H9 (cell line): ENCODE data around the gene WSCD2. TPM values are rescaled to one million over a fixed set of nuclear protein-coding genes. Genes with fewer than 3 reads are reported as not detected.

Experiments used
- DNase-seq: peaks from one replicate; pipeline ENCODE4 v3.0.0-alpha.2; 2017
- H2AFZ ChIP-seq: one replicate; pipeline ENCODE4 v1.6.1; 2013; ENCODE audit warnings: mild to moderate bottlenecking, low read length, control low read depth, moderate library complexity
- H2AK5ac ChIP-seq: 2 replicates; pipeline ENCODE4 v1.6.1; 2013; ENCODE audit warnings: low read length, control low read depth, mixed read lengths; ENCODE audit not compliant: insufficient read length
- H2BK120ac ChIP-seq: one replicate; pipeline ENCODE4 v1.6.1; 2013; ENCODE audit warnings: low read depth, mild to moderate bottlenecking, low read length, control low read depth, inconsistent platforms; ENCODE audit not compliant: poor library complexity, severe bottlenecking
- H2BK12ac ChIP-seq: 2 replicates; pipeline ENCODE4 v1.6.1; 2013; ENCODE audit warnings: low read length, control low read depth, mixed read lengths, low read depth; ENCODE audit not compliant: insufficient read length
- H2BK15ac ChIP-seq: 2 replicates; pipeline ENCODE4 v1.6.1; 2013; ENCODE audit warnings: low read depth, low read length, control low read depth
- H2BK20ac ChIP-seq: one replicate; pipeline ENCODE4 v1.6.1; 2013; ENCODE audit warnings: low read depth, mild to moderate bottlenecking, low read length, control low read depth, inconsistent platforms; ENCODE audit not compliant: poor library complexity, severe bottlenecking
- H2BK5ac ChIP-seq: 2 replicates; pipeline ENCODE4 v1.6.1; 2013; ENCODE audit warnings: low read length, control low read depth, mixed read lengths; ENCODE audit not compliant: insufficient read length
- H3K14ac ChIP-seq: 2 replicates; pipeline ENCODE4 v1.6.1; 2013; ENCODE audit warnings: low read length, control low read depth; ENCODE audit not compliant: insufficient read depth
- H3K18ac ChIP-seq: 2 replicates; pipeline ENCODE4 v1.6.1; 2013; ENCODE audit warnings: low read depth, mild to moderate bottlenecking, mixed read lengths, low read length, control low read depth; ENCODE audit not compliant: insufficient read length
- H3K23ac ChIP-seq: 2 replicates; pipeline ENCODE4 v1.6.1; 2013; ENCODE audit warnings: low read length, control low read depth, mixed read lengths, low read depth; ENCODE audit not compliant: insufficient read length
- H3K23me2 ChIP-seq: 2 replicates; pipeline ENCODE4 v1.6.1; 2013; ENCODE audit warnings: low read depth, mild to moderate bottlenecking, mixed read lengths, low read length, control low read depth; ENCODE audit not compliant: insufficient read length, poor library complexity, severe bottlenecking
- H3K27ac ChIP-seq: 2 replicates; pipeline ENCODE4 v1.5.1; 2013; ENCODE audit warnings: low read length, control low read depth, mixed read lengths, low read depth; ENCODE audit not compliant: insufficient read length
- H3K27me3 ChIP-seq: 2 replicates; pipeline ENCODE4 v1.6.1; 2013; ENCODE audit warnings: low read length, control low read depth, inconsistent platforms; ENCODE audit not compliant: insufficient read depth
- H3K4ac ChIP-seq: 2 replicates; pipeline ENCODE4 v1.6.1; 2013; ENCODE audit warnings: low read depth, mild to moderate bottlenecking, control low read depth, inconsistent platforms, low read length, moderate library complexity
- H3K4me1 ChIP-seq: 2 replicates; pipeline ENCODE4 v1.6.1; 2013; ENCODE audit warnings: low read length, control low read depth, inconsistent platforms; ENCODE audit not compliant: insufficient read depth
- H3K4me2 ChIP-seq: 2 replicates; pipeline ENCODE4 v1.6.1; 2013; ENCODE audit warnings: low read length, control low read depth, mixed read lengths; ENCODE audit not compliant: insufficient read length, insufficient read depth
- H3K56ac ChIP-seq: 2 replicates; pipeline ENCODE4 v1.6.1; 2013; ENCODE audit warnings: low read depth, mild to moderate bottlenecking, mixed read lengths, low read length, control low read depth; ENCODE audit not compliant: insufficient read length
- H3K79me1 ChIP-seq: 2 replicates; pipeline ENCODE4 v1.6.1; 2013; ENCODE audit warnings: low read depth, mild to moderate bottlenecking, moderate library complexity, low read length, control low read depth, inconsistent platforms; ENCODE audit not compliant: insufficient read depth, poor library complexity, severe bottlenecking
- H3K79me2 ChIP-seq: 2 replicates; pipeline ENCODE4 v1.6.1; 2013; ENCODE audit warnings: low read length, control low read depth, inconsistent platforms; ENCODE audit not compliant: insufficient read depth
- H3K9ac ChIP-seq: 2 replicates; pipeline ENCODE4 v1.6.1; 2013; ENCODE audit warnings: low read length, control low read depth, mixed read lengths; ENCODE audit not compliant: insufficient read length; ENCODE audit errors: extremely low read depth
- H3K9me3 ChIP-seq: one replicate; pipeline ENCODE4 v1.6.1; 2013; ENCODE audit warnings: low read depth, low read length, inconsistent platforms; ENCODE audit not compliant: control insufficient read depth
- H3T11ph ChIP-seq: one replicate; pipeline ENCODE4 v1.6.1; 2013; ENCODE audit warnings: mild to moderate bottlenecking, low read length, control low read depth, inconsistent platforms
- H4K20me1 ChIP-seq: one replicate; pipeline ENCODE4 v1.6.1; 2013; ENCODE audit not compliant: control insufficient read depth, insufficient read length, insufficient read depth
- H4K5ac ChIP-seq: 2 replicates; pipeline ENCODE4 v1.6.1; 2013; ENCODE audit warnings: low read depth, mild to moderate bottlenecking, mixed read lengths, low read length, control low read depth; ENCODE audit not compliant: insufficient read length
- H4K8ac ChIP-seq: replicated peaks from 2 replicates; pipeline ENCODE4 v1.6.1; 2013; ENCODE audit warnings: low read length, control low read depth, mixed read lengths, low read depth; ENCODE audit not compliant: insufficient read length
- H4K91ac ChIP-seq: 2 replicates; pipeline ENCODE4 v1.6.1; 2013; ENCODE audit warnings: low read depth, mild to moderate bottlenecking, moderate library complexity, mixed read lengths, low read length, control low read depth; ENCODE audit not compliant: insufficient read length
- H3K27ac Mint-ChIP-seq, 3 experiments: 2 replicates in 2 of 3; 3 replicates in 1 of 3; pipeline ENCODE4 v1.8.0; 2020 to 2021; ENCODE audit warnings: mixed read lengths in 3 of 3, mild to moderate bottlenecking in 1 of 3, moderate library complexity in 1 of 3
- H3K27me3 Mint-ChIP-seq: 2 replicates; pipeline ENCODE4 v1.8.0; 2021; ENCODE audit warnings: low read depth, mild to moderate bottlenecking, moderate library complexity, mixed read lengths
- H3K36me3 Mint-ChIP-seq, 3 experiments: 2 replicates in 2 of 3; 3 replicates in 1 of 3; pipeline ENCODE4 v1.8.0; 2020 to 2021; ENCODE audit warnings: low read depth in 3 of 3, mixed read lengths in 3 of 3; ENCODE audit not compliant: insufficient read depth in 1 of 3
- H3K4me1 Mint-ChIP-seq, 2 experiments: 2 replicates each; pipeline ENCODE4 v1.8.0; 2020; ENCODE audit warnings: mixed read lengths in 2 of 2
- H3K4me3 Mint-ChIP-seq, 2 experiments: 2 replicates in 1 of 2; 3 replicates in 1 of 2; pipeline ENCODE4 v1.8.0; 2020 to 2021; ENCODE audit warnings: mild to moderate bottlenecking in 2 of 2, mixed read lengths in 2 of 2, moderate library complexity in 1 of 2
- H3K9me3 Mint-ChIP-seq, 2 experiments: 2 replicates in 1 of 2; 3 replicates in 1 of 2; pipeline ENCODE4 v1.8.0; 2020; ENCODE audit warnings: mild to moderate bottlenecking in 2 of 2, mixed read lengths in 2 of 2, moderate library complexity in 1 of 2
- WGBS: extraction: QIAGEN DNeasy Blood & Tissue Kit; methylation state at CpG from one replicate; pipeline ENCODE4 v1.1.7; 2013; ENCODE audit warnings: missing lambda C conversion rate, low lambda C conversion rate, mixed read lengths; ENCODE audit not compliant: insufficient read length; ENCODE audit errors: extremely low coverage; 5-methylcytosine and 5-hydroxymethylcytosine counted together
- total RNA-seq: library from RNA; stranded (reverse); gene quantifications from 2 replicates; pipeline ENCODE4 v1.2.1, GENCODE V29; 2021
- TF ChIP-seq, protein P1 (sequence below): fragments of 200-600 bp; sonication (generic); conservative IDR thresholded peaks from 3 replicates; pipeline ENCODE4 v1.8.0; 2021; ENCODE audit warnings: antibody characterized with exemption, mild to moderate bottlenecking

WSCD2 gene
- total RNA-seq, 1 experiment from 2014 or later = 0.92 TPM

DNA sequence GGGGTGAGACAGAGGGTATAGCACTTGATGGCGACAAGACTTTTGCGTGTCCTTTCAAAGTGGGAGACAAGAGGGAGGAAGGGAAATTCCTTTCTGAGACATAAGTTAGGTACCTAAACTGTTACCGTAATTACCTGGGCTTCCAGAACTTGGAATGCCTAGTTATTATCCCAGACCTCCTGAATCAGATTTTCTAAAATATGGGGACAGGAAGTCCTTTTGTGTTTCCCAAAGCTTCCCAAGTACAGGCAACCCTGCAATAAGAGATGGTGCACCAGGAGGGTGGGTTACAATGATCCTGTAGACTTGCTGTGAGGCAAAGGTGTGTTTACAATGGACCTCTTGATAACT lies 126.1 kb downstream of the WSCD2 start:
- TF ChIP-seq, protein P1, sequence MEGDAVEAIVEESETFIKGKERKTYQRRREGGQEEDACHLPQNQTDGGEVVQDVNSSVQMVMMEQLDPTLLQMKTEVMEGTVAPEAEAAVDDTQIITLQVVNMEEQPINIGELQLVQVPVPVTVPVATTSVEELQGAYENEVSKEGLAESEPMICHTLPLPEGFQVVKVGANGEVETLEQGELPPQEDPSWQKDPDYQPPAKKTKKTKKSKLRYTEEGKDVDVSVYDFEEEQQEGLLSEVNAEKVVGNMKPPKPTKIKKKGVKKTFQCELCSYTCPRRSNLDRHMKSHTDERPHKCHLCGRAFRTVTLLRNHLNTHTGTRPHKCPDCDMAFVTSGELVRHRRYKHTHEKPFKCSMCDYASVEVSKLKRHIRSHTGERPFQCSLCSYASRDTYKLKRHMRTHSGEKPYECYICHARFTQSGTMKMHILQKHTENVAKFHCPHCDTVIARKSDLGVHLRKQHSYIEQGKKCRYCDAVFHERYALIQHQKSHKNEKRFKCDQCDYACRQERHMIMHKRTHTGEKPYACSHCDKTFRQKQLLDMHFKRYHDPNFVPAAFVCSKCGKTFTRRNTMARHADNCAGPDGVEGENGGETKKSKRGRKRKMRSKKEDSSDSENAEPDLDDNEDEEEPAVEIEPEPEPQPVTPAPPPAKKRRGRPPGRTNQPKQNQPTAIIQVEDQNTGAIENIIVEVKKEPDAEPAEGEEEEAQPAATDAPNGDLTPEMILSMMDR = no peak
- H2AK5ac ChIP-seq = no peak overlapping the region
- no peak overlapping the region for H3K4me2 ChIP-seq
- no peak overlapping the region for H3K4ac ChIP-seq
- H3K27ac Mint-ChIP-seq = no peak overlapping the region
- no peak overlapping the region for H3K4me3 Mint-ChIP-seq
- peaks cover 8 to 11% of the 10 kb centered on the region in 2 experiments for H3K9me3 Mint-ChIP-seq
- H3K18ac ChIP-seq = no peak overlapping the region
- H4K20me1 ChIP-seq = no peaks in the 10 kb centered on the region
- H4K8ac ChIP-seq = no peak overlapping the region
- WGBS = no CpG with 5 or more reads among the region's 3 CpGs
- no peak overlapping the region for H4K91ac ChIP-seq
- H3T11ph ChIP-seq = no peak overlapping the region
- H3K23ac ChIP-seq = no peak overlapping the region
- peaks cover 21 to 30% of the 10 kb centered on the region in 2 experiments for H3K4me1 Mint-ChIP-seq
- no peaks in the 10 kb centered on the region for H3K23me2 ChIP-seq
- H3K79me1 ChIP-seq = no peaks in the 10 kb centered on the region
- no peak overlapping the region for H2BK5ac ChIP-seq
- H3K36me3 Mint-ChIP-seq = peaks cover 1 to 11% (median 5%) of the 10 kb centered on the region in 3 experiments; a peak in 5 of 7 replicates
- no peak overlapping the region for H3K14ac ChIP-seq
- H3K27me3 Mint-ChIP-seq = peaks cover 6% of the 10 kb centered on the region
- no peaks in the 10 kb centered on the region for H3K27me3 ChIP-seq
- peaks cover 7% of the 10 kb centered on the region for H3K4me1 ChIP-seq
- no peak overlapping the region for H2BK20ac ChIP-seq
- DNase-seq = no peak
- H3K79me2 ChIP-seq = no peaks in the 10 kb centered on the region
- H2AFZ ChIP-seq = no peak overlapping the region
- no peaks in the 10 kb centered on the region for H3K9me3 ChIP-seq
- no peak overlapping the region for H4K5ac ChIP-seq
- H2BK15ac ChIP-seq = no peak overlapping the region
- no peak overlapping the region for H2BK120ac ChIP-seq
- no peak overlapping the region for H2BK12ac ChIP-seq
- H3K27ac ChIP-seq = no peak overlapping the region
- H3K56ac ChIP-seq = no peak overlapping the region
- no peak overlapping the region for H3K9ac ChIP-seq
